Breast epithelium (tissue), 3 donors: ENCODE measurements around the gene ALKBH6.

Experiments used
- POLR2A ChIP-seq: fragments of 450-650 bp; IDR thresholded peaks from one replicate; pipeline ENCODE4 v1.6.1; 2016; ENCODE audit warnings: antibody characterized with exemption, mild to moderate bottlenecking, moderate library complexity
- POLR2AphosphoS5 ChIP-seq, 3 donors: sonication (generic); formaldehyde crosslinking; IDR thresholded peaks; one replicate each; pipeline ENCODE4 v1.6.1; 2017; ENCODE audit warnings: antibody characterized with exemption in 3 of 3
- TF ChIP-seq, protein P1 (sequence below), 3 donors: fragments of 450-650 bp; IDR thresholded peaks; one replicate each; pipeline ENCODE4 v1.5.1; 2016 to 2017; ENCODE audit warnings: antibody characterized with exemption in 3 of 3, mild to moderate bottlenecking in 3 of 3, moderate library complexity in 3 of 3

DNA sequence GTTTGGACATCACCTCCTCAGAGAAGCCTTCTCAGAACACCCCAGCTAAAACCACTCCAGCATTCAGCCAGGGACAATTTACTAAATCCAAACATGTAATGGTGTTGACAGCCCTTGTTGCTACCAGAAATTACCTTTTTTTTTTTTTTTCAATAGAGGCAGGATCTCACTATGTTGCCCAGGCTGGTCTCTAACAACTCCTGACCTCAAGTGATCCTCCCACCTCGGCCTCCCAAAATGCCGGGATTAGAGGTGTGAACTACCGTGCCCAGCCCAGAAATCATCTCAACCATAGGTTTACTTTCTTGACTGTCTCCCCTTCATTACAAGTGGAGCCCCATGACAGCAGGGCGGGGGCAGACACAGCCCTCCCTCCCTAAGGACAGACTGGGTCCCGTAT is 9.4 kb upstream of the ALKBH6 start:
- TF ChIP-seq, protein P1, sequence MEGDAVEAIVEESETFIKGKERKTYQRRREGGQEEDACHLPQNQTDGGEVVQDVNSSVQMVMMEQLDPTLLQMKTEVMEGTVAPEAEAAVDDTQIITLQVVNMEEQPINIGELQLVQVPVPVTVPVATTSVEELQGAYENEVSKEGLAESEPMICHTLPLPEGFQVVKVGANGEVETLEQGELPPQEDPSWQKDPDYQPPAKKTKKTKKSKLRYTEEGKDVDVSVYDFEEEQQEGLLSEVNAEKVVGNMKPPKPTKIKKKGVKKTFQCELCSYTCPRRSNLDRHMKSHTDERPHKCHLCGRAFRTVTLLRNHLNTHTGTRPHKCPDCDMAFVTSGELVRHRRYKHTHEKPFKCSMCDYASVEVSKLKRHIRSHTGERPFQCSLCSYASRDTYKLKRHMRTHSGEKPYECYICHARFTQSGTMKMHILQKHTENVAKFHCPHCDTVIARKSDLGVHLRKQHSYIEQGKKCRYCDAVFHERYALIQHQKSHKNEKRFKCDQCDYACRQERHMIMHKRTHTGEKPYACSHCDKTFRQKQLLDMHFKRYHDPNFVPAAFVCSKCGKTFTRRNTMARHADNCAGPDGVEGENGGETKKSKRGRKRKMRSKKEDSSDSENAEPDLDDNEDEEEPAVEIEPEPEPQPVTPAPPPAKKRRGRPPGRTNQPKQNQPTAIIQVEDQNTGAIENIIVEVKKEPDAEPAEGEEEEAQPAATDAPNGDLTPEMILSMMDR (IDR thresholded peaks at IDR 0.05), result no peak
- TF ChIP-seq POLR2AphosphoS5 (IDR thresholded peaks at IDR 0.05) (no peak), POLR2A (no peak)
